GM12891 (cell line): ENCODE measurements around the gene MRNIP.

Source experiments
- POLR2A ChIP-seq: IDR thresholded peaks from 2 replicates; pipeline ENCODE4 v1.6.1; 2011; ENCODE audit warnings: low read depth, low read length, control low read depth
- POLR2AphosphoS5 ChIP-seq: IDR thresholded peaks from 2 replicates; pipeline ENCODE4 v1.6.1; 2011; ENCODE audit warnings: low read depth, low read length, control low read depth
- POU2F2 ChIP-seq: IDR thresholded peaks from 2 replicates; pipeline ENCODE4 v1.6.1; 2011; ENCODE audit warnings: low read depth, mild to moderate bottlenecking, control low read depth, low read length, moderate library complexity
- TAF1 ChIP-seq: IDR thresholded peaks from 2 replicates; pipeline ENCODE4 v1.6.1; 2011; ENCODE audit warnings: low read depth, low read length, control low read depth

GRCh38 chr5:179795863-179796833, 62.5 kb downstream of the MRNIP start:
- TF ChIP-seq POLR2A = peak; percentile 63
- no peak for TF ChIP-seq TAF1
- peak; percentile 69 for TF ChIP-seq POLR2AphosphoS5
- peak; percentile 56; the same call in 1 of the 2 replicates for TF ChIP-seq POU2F2
